Dermis microvascular lymphatic vessel endothelial cell (primary cell): ENCODE results near the gene NOSIP. TPM values are rescaled to one million over a fixed set of nuclear protein-coding genes. Genes with fewer than 3 reads are reported as not detected.
A peak's percentile ranks its signal among the peaks of the same experiment; 100 is the strongest.

ENCODE experiments used
- DNase-seq, 2 donors: peaks; one replicate each; pipeline versions ENCODE4 v3.0.0 to v3.0.0-alpha.2; 2010; ENCODE audit warnings: low read depth in 2 of 2
- total RNA-seq: library from RNA; depleted of rRNA; stranded (reverse); fragments of >200 nt; gene quantifications from 2 replicates; pipeline ENCODE4 v1.2.1, GENCODE V29; 2014

Gene NOSIP
- total RNA-seq, 1 donor from 2014 or later, result 127 TPM

DNA sequence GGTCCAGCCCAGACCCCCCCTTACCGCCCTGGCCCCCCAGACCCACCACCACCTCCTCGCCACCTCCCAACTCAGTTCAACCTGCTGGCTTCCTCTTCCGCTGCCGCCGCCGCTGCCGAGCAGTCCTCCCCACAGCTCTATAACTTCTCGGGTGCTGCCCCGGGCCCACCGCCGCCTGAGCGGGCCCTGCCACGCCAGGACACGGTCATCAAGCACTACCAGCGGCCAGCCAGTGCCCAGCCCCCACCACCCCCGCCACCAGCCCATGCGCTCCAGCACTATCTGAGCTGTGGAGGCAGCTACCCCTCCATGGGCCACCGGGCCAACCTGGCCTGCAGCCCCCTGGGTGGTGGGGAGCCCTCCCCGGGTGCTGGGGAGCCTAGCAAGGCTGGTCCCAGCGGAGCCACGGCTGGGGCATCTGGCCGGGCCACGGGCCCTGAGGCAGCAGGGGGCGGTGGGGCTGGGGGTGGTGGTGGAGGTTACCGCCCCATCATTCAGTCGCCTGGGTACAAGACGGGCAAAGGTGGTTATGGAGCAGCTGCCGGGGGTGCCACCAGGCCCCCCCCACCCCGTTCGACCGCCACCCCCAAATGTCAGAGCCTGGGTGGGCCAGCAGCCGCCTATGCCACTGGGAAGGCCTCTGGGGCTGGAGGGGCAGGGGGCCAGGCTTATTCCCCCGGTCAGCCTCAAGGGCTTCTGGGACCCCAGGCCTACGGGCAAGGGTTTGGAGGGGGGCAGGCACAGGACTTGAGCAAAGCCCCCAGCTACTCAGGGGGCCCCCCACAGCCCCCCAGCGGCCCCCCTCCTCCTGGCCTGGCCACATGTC, 14.8 kb upstream of the NOSIP start:
- no peak for DNase-seq

GRCh38 chr19:49594157-49594992, 14.0 kb upstream of the NOSIP start:
- no peak for DNase-seq

- DNase-seq, result peak; percentile 85 to 96
Measured at GRCh38 chr19:49593233-49594113, 13.1 kb upstream of the NOSIP start.

DNA sequence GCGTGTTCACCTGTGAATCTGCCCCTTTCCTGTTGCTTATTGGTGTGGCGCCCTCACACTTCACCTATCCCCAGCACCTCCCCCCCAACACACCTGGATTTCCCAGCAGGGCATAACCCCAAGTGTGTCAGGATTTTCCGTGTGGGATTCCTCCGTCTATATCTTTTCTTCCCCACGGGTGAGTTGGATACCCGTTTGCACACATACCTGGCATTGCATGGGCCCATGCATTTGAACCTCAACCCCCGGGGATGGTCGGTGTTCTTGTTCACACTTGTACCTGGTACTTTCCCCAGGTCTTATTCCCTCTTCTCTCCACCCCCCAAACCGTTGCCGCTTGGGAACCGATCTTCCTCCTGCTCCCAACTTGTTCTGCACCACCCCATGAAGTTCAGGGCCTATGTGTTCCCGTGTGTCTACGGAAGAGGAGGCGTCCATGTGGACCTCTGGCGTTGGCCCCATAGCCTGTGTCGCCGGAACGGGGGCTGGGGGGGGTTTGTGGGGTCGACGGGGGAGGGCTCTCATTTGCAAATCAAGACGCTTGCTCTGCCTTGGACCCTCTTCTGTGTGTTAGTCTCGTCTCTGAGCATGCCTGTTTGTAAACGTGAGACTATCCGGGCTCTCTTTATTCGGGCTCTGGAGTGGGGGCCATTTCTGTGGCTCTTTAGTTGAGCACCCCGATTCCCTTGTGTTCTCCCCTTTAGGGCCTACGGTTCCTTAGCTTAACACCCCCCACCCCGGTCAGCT, 12.3 kb upstream of the NOSIP start:
- DNase-seq, result peak in 1 of 2 donors; percentile 27

DNA sequence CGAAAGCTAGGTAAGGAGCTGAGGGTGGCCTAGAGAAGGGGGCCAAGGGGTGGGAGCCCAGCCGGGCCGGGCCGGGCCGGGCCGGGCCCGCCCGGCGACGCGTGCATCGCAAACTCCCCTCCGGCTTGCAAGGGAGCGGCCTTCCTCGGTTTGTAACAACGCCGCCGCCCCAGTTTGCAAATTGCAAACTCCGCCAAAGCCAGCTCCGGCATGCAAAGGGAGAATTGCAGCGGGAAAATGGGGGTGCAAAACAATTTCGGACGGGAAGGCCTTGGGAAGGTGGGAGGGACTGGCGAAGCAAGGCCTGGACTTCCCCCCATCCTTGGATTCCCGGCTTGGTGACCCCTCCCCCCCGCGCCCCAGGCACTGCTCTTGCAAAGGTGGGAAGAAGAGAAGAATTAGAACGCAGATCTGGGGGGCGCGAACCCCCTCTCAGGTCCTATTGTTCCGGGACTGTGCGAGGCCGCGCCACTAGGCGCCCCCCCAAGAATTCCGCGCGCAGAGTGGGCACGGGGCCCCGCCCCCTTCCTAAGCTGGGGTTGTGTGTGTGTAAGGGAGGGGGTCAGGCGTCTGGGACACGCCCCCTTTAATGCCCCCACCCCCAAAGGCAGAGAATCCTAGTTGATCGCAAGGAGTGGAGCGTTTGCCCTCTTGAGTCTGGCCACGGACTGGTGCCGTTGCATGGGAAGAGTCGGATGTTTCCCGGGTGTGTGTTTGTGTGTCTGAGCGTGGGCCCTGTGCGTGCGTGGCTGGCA, 11.6 kb upstream of the NOSIP start:
- DNase-seq, result peak in 1 of 2 donors; percentile 52

DNA sequence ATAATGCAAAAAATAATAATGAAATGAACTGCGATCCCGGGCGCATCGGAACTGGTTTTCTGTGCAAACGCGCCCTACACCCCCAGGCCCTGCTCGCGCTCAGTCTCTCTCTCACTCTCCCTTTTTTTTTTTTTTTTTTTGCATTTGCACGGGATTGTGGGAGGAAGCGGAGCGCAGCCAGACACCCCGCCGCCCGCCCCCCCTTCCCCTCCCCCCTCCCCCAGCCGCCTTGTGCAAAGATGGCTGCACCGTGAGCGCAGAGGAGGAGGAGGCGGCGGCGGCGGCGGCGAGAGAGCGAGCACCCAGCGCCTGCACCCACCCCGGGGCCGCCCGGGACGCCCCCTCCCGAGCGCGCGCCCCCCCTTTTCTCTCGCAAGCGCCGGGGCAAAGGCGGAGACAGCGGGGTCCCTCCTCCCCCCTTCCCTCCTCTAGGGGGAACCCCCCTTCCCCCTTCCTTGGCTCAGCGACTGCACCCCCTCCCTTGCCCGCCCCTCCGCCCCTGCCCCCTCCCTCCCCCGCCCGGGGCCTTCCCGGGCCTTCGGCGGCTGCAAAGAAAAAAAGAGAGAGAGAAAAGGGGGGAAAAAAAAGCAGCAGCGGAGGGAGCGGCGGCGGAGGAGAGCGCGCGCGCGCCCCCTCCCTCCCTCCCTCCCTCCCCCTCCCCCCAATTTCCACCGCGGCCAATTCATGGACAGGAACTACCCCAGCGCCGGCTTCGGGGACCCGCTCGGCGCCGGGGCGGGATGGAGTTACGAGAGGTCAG, 10.8 kb upstream of the NOSIP start, which contains the start of gene PRR12:
Gene PRR12, plus strand, starts transcription at position 212 of the 760 bp plus-strand sequence. Its CDS starts 473 bp downstream, at position 685.
- peak; percentile 50 to 72 for DNase-seq

DNA sequence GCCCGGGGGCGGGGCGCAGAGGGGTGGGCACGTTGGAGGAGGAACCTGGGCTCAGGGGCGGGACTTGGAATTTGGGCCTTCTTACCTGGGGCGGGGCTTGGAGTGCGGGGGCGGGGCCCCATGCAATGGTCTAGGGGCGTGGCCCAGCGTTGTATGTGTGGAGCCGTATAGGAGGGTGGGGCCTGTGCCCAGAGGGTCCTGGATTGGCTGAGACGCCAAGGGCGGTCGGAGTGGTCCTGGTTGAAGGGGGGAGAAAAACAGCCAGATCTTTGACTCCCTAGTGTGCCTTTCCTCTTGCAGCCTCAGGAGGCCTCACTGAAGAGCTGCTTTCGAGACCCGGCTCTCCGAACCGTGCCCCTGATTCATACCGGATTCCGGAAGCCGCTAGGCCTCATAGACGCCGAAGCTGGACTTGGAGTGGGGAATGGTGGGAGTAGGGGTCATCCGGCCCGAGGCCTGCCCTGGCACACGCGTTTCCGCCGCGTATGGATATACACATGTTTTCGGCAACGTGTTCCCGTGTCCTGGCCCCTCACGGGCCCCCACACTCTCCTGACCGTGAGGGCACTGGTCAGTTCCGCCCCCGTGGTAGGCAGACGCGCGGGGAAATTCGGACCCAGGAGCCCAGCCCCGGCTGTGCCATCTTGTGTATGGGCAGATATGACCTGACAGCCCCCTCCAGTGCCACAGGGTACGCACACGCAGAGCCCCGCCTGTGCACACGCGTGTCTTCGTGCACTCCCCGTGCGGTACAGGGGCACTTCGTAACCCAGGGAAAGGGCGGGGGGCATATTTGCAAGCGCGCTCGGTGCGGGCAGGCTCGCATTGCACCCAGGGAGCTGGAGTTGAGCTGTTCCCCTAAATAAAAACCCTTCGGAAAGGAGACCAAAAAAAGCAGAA, 10.0 kb upstream of the NOSIP start:
- peak; percentile 78 to 95 for DNase-seq

- DNase-seq, result no peak
Measured at GRCh38 chr19:49589502-49589905, 9.1 kb upstream of the NOSIP start.

DNA sequence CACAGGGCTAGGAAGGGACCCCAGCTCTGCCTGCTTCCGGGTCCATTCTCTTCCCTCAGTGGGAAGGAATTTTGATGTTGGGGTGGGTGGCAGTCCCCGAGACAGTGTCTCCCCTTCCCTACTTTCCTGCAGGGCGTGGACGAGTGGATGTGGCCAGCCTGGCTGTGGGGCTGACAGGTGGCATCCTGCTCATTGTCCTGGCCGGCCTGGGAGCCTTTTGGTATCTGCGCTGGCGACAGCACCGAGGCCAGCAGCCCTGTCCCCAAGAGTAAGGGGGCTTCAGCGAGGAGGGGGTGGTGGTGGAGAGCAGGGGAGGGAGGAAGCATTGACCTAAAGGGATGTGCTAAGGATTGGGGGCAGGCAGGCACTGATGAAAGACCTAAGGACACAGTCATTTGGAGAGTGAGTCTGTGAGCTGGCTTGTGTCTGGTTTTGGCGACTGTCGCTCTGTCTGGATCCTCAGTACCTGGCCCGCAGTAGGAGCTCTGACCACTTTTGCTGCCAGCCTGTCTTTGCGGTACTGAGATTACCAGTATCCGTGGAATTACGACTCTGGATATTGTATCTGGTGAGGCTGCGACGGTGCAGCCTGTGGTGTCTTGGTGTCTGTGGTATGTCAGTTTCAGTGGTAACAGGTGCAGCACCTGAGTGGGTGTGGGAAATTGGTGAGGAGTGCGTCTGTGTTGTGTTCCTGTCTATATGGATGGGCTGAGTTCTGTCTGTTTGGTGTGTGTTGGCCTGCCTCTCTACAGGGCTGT, 8.2 kb upstream of the NOSIP start:
- DNase-seq, result no peak

GRCh38 chr19:49587227-49587626, 6.9 kb upstream of the NOSIP start:
- no peak for DNase-seq

- no peak for DNase-seq
Measured at GRCh38 chr19:49585023-49585422, 4.7 kb upstream of the NOSIP start.

GRCh38 chr19:49583239-49583638, 2.9 kb upstream of the NOSIP start:
- no peak for DNase-seq

DNA sequence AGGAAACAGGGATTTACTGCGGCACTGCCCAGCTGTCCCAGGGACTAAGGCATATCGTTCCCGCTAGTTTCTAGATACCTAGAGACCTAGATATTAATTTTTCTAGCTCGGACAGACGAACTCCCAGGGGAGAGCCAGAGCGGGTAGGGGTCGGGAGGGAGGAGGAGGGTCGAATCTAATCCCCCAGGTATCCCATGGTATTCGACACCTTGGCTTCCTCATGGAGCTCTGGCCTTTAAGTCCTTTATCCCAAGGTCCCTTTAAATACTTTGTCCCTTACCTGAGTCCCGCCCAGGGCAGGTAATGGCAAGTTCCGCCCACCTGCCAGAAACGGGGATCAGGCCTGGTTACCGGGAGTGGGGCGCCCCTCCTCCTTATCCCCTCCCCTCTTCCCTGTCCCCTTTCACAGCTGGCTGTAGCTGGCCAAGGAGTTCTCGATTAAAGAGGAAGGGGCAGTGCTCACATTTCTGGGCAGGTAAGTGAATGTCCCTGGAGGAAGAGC, 702 bp upstream of the NOSIP start, which contains the start of gene PRRG2:
Gene PRRG2, plus strand, starts transcription at position 310 of the 502 bp plus-strand sequence. CDS start 1,904 bp downstream, outside the sequence.
- DNase-seq, result no peak

- DNase-seq, result peak in 1 of 2 donors; percentile 12
Measured at GRCh38 chr19:49579947-49580263, 451 bp downstream of the NOSIP start.

- DNase-seq, result no peak
Measured at GRCh38 chr19:49579193-49579592, 1.2 kb downstream of the NOSIP start.

GRCh38 chr19:49574206-49574755, 6.1 kb downstream of the NOSIP start:
- DNase-seq, result no peak

- DNase-seq, result no peak
Measured at GRCh38 chr19:49573425-49573824, 6.9 kb downstream of the NOSIP start.
